GM12878 (cell line): Measurements from ENCODE around the gene KDM2A.

Experiments used
- BMI1 ChIP-seq: fragments of 450-650 bp; IDR thresholded peaks from 2 replicates; pipeline ENCODE4 v1.6.1; 2016; ENCODE audit warnings: mild to moderate bottlenecking, moderate library complexity, borderline replicate concordance
- CTCF ChIP-seq, 3 experiments: IDR thresholded peaks in 2 of 3; conservative IDR thresholded peaks in 1 of 3; 2 replicates each; pipeline ENCODE4 v1.5.1; 2011; ENCODE audit warnings: low read depth in 3 of 3, low read length in 3 of 3, mild to moderate bottlenecking in 3 of 3, control low read depth in 2 of 3, moderate library complexity in 2 of 3, inconsistent platforms in 1 of 3, mixed read lengths in 1 of 3; ENCODE audit not compliant: control insufficient read depth in 2 of 3, insufficient read depth in 1 of 3; ENCODE audit errors: extremely low read depth in 1 of 3
- POLR2AphosphoS5 ChIP-seq: IDR thresholded peaks from 2 replicates; pipeline ENCODE4 v1.6.1; 2011; ENCODE audit warnings: mild to moderate bottlenecking, low read length, inconsistent platforms
- RELB ChIP-seq: fragments of 450-650 bp; IDR thresholded peaks from 2 replicates; pipeline ENCODE4 v1.6.1; 2017; ENCODE audit warnings: low read depth, mild to moderate bottlenecking, moderate library complexity
- YY1 ChIP-seq: IDR thresholded peaks from 2 replicates; pipeline ENCODE4 v1.6.1; 2011; ENCODE audit warnings: low read depth, mild to moderate bottlenecking, low read length

- TF ChIP-seq POLR2AphosphoS5, result no peak
- TF ChIP-seq YY1, result no peak
- TF ChIP-seq RELB, result no peak
- no peak for TF ChIP-seq CTCF (IDR thresholded peaks at IDR 0.05 in 2 of 3, conservative IDR thresholded peaks at IDR 0.05 in 1 of 3; ENCODE audit: control insufficient read depth in 2 of 3, extremely low read depth in 1 of 3, insufficient read depth in 1 of 3, low read depth in 3 of 3, low read length in 3 of 3)
- TF ChIP-seq BMI1, result no peak
Observed at GRCh38 chr11:67195971-67196456, 77.0 kb downstream of the KDM2A start.
